IPS-18a (cell line): ENCODE data around the gene DTYMK.

Source experiments
- H3K27ac ChIP-seq: one replicate; pipeline ENCODE4 v1.5.1; 2013; ENCODE audit warnings: low read length
- H3K27me3 ChIP-seq: one replicate; pipeline ENCODE4 v1.6.1; 2013; ENCODE audit warnings: mild to moderate bottlenecking, low read length; ENCODE audit not compliant: control insufficient read depth, insufficient read depth
- H3K36me3 ChIP-seq: one replicate; pipeline ENCODE4 v1.6.1; 2013; ENCODE audit warnings: low read depth, low read length; ENCODE audit not compliant: control insufficient read depth
- H3K4me1 ChIP-seq: one replicate; pipeline ENCODE4 v1.6.1; 2013; ENCODE audit warnings: low read depth, low read length; ENCODE audit not compliant: control insufficient read depth
- H3K4me3 ChIP-seq: one replicate; pipeline ENCODE4 v1.5.1; 2013; ENCODE audit warnings: low read length
- H3K9ac ChIP-seq: one replicate; pipeline ENCODE4 v1.6.1; 2013; ENCODE audit warnings: mild to moderate bottlenecking, low read length, moderate library complexity
- H3K9me3 ChIP-seq: one replicate; pipeline ENCODE4 v1.6.1; 2013; ENCODE audit warnings: low read depth, low read length; ENCODE audit not compliant: control insufficient read depth

The DTYMK gene

GRCh38 chr2:241639385-241639784 is 47.2 kb downstream of the DTYMK start:
- Histone ChIP-seq H3K9ac (no peak overlapping the region), H3K4me3 (no peak overlapping the region), H3K36me3 (peaks cover 4% of the 10 kb centered on the region), H3K4me1 (peaks cover 8% of the 10 kb centered on the region), H3K27me3 (no peaks in the 10 kb centered on the region), H3K9me3 (no peaks in the 10 kb centered on the region), H3K27ac (no peak overlapping the region)

- Histone ChIP-seq H3K27me3 (no peaks in the 10 kb centered on the region), H3K36me3 (peaks cover 4% of the 10 kb centered on the region), H3K4me1 (peaks cover 8% of the 10 kb centered on the region), H3K4me3 (peak overlapping the region; percentile 96), H3K27ac (no peak overlapping the region), H3K9ac (no peak overlapping the region), H3K9me3 (no peaks in the 10 kb centered on the region)
These were observed 47.7 kb downstream of the DTYMK start for GRCh38 chr2:241638940-241639339.

- no peak overlapping the region for H3K27ac ChIP-seq
- H3K9me3 ChIP-seq: no peaks in the 10 kb centered on the region
- peak overlapping the region; percentile 85 for H3K9ac ChIP-seq
- no peaks in the 10 kb centered on the region for H3K27me3 ChIP-seq
- peak overlapping the region; percentile 96 for H3K4me3 ChIP-seq
- H3K4me1 ChIP-seq: peaks cover 8% of the 10 kb centered on the region
- peaks cover 11% of the 10 kb centered on the region for H3K36me3 ChIP-seq
These were observed 48.6 kb downstream of the DTYMK start for GRCh38 chr2:241637795-241638660.

DNA sequence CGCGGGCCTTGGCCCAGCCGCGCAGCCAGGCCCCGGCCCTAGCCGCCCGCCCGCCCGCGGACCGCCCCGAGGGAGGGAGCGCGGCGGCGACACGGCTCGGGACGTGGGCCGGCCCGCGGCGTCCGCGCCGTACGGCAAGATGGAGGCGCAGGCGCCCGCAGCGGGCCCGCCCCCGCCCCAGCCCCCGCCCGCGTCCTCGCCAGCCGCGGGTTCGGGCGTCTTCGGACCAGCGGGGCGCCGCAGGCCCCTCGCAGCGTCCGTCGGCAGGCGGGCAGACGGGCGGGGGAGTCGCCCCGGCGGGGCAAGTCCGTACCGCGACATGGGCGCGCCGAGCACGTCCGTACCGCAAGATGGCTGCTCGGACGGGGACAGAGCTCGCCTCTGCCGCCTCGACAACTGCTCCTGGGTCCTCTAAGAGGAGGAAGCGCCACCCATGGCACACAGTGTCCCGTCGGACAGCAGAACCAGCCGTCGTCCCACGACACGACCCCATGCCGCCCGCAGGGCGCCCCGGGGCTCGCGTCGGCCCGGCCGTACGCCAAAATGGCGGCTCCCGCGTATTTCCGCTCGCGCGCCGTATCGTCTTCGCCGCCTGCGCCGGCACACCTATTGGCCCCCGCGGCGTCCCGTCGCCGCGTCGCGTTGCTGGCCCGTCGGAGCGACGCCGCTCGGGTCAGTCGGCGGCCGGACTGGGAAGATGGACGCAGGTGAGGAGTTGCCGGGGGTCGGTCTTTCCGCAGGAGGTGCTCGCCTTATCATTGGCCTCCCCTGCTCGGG is 49.4 kb downstream of the DTYMK start, which contains the start of the genes ATG4B and THAP4:
ATG4B (plus strand) TSS at position 676 of the 777 bp plus-strand sequence; CDS start at position 698, 22 bp downstream.
THAP4 (minus strand) TSS at position 141 of the 777 bp plus-strand sequence. CDS start 141 bp downstream, outside the sequence.
- H3K27ac ChIP-seq: peak within 1 kb of the TSS; percentile 91
- H3K27me3 ChIP-seq: no peaks in the 10 kb centered on the region
- H3K36me3 ChIP-seq: peaks cover 20% of the 10 kb centered on the region
- peak within 1 kb of the TSS; percentile 96 for H3K4me3 ChIP-seq
- no peaks in the 10 kb centered on the region for H3K9me3 ChIP-seq
- peak within 1 kb of the TSS; percentile 85 for H3K9ac ChIP-seq
- peaks cover 8% of the 10 kb centered on the region for H3K4me1 ChIP-seq

- no peak overlapping the region for H3K27ac ChIP-seq
- peaks cover 28% of the 10 kb centered on the region for H3K36me3 ChIP-seq
- H3K9me3 ChIP-seq: no peaks in the 10 kb centered on the region
- H3K9ac ChIP-seq: peak overlapping the region; percentile 50
- peaks cover 6% of the 10 kb centered on the region for H3K4me1 ChIP-seq
- H3K4me3 ChIP-seq: peak overlapping the region; percentile 65
- H3K27me3 ChIP-seq: no peaks in the 10 kb centered on the region
These were observed 50.2 kb downstream of the DTYMK start for GRCh38 chr2:241636182-241637017.

- no peaks in the 10 kb centered on the region for H3K27me3 ChIP-seq
These were observed 50.9 kb downstream of the DTYMK start for GRCh38 chr2:241635756-241636155.

GRCh38 chr2:241633561-241633960 is 53.1 kb downstream of the DTYMK start:
- peaks cover 35% of the 10 kb centered on the region for H3K36me3 ChIP-seq
- H3K9ac ChIP-seq: no peak overlapping the region
- H3K4me1 ChIP-seq: peaks cover 5% of the 10 kb centered on the region

More at GRCh38 chr2:241635756-241636155, 50.9 kb downstream of the DTYMK start:
- Histone ChIP-seq H3K4me1 (peaks cover 6% of the 10 kb centered on the region), H3K27ac (no peak overlapping the region), H3K4me3 (peak overlapping the region; percentile 65), H3K9ac (peak overlapping the region; percentile 50), H3K9me3 (no peaks in the 10 kb centered on the region), H3K36me3 (peaks cover 33% of the 10 kb centered on the region)

GRCh38 chr2:241632478-241633325 is 53.9 kb downstream of the DTYMK start:
- Histone ChIP-seq H3K36me3 (peaks cover 35% of the 10 kb centered on the region), H3K27me3 (no peaks in the 10 kb centered on the region), H3K4me3 (no peak overlapping the region)

More at GRCh38 chr2:241633561-241633960, 53.1 kb downstream of the DTYMK start:
- Histone ChIP-seq H3K9me3 (no peaks in the 10 kb centered on the region), H3K27me3 (no peaks in the 10 kb centered on the region), H3K4me3 (no peak overlapping the region), H3K27ac (no peak overlapping the region)

GRCh38 chr2:241629762-241630435 is 56.7 kb downstream of the DTYMK start:
- Histone ChIP-seq H3K4me1 (no peaks in the 10 kb centered on the region), H3K4me3 (no peak overlapping the region), H3K27me3 (no peaks in the 10 kb centered on the region), H3K9ac (no peak overlapping the region), H3K27ac (no peak overlapping the region), H3K36me3 (peaks cover 35% of the 10 kb centered on the region), H3K9me3 (no peaks in the 10 kb centered on the region)

More at GRCh38 chr2:241632478-241633325, 53.9 kb downstream of the DTYMK start:
- Histone ChIP-seq H3K9ac (no peak overlapping the region), H3K9me3 (no peaks in the 10 kb centered on the region), H3K27ac (no peak overlapping the region), H3K4me1 (peaks cover 3% of the 10 kb centered on the region)

- H3K36me3 ChIP-seq: peaks cover 24% of the 10 kb centered on the region
- H3K4me3 ChIP-seq: no peak overlapping the region
- no peaks in the 10 kb centered on the region for H3K4me1 ChIP-seq
- H3K27me3 ChIP-seq: no peaks in the 10 kb centered on the region
- H3K9me3 ChIP-seq: no peaks in the 10 kb centered on the region
- H3K9ac ChIP-seq: no peak overlapping the region
- H3K27ac ChIP-seq: no peak overlapping the region
These were observed 58.9 kb downstream of the DTYMK start for GRCh38 chr2:241627675-241628074.
